Middle frontal gyrus (tissue), 1 donor: ENCODE results near the gene RETREG2.

Experiments used
- DNase-seq: peaks from one replicate; pipeline ENCODE4 v3.0.0-alpha.2; 2015; ENCODE audit warnings: low spot score; ENCODE audit errors: extremely low spot score

RETREG2 gene

DNA sequence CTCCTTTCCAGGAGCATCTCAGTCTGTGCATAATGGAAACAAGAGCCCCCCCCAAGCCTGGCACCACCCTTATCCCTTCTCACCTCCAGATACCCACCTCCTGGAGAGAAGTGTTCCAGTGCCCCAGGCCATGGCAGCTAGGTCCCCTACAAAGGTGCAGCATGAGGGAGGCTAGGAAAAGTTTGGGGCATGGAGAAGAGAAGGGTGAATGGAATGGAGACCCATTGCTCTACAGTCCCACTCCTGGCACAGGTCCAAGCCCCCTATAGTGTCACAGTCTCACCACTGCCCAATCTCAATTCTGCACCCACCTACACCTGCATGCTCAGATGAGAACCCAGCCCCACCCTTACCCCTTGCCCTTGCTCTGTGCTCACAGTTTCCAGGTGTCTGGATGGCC is 9.1 kb upstream of the RETREG2 start:
- no peak for DNase-seq

DNA sequence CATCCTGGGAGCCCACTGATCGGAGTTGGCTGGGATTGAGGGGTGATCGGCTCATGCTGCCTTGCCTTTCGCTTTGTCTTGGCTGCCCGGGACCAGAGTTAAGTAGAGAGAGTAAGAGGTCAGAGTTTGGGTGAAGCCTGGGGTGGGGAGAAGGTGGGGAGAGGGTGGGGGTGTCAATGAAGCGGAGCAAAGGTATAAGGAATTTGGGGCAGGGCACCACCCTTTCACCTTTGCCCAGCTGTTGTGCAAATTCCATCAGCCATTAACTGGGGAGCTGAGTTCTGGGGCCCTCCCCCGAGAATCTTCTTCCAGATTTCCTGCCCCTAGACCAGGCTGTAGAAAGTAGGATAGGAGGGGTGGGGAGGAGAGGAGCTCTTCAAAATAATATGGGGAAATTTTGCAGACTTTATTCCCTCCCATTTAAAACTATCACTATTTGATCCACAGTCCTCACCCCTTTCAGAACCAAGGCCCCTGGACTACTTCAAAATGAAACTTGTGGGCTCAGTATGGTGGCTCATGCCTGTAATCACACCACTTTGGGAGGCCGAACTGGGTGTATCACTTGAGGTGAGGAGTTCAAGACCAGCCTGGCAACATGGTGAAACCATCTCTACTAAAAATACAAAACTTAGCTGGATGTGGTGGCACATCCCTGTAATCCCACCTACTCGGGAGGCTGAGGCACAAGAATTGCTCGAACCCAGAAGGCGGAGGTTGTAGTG is 8.0 kb upstream of the RETREG2 start, which contains the start of gene SLC23A3:
SLC23A3 (minus strand) TSS at position 100 of the 725 bp plus-strand sequence; CDS start at position 55, 45 bp downstream.
- DNase-seq = no peak

DNA sequence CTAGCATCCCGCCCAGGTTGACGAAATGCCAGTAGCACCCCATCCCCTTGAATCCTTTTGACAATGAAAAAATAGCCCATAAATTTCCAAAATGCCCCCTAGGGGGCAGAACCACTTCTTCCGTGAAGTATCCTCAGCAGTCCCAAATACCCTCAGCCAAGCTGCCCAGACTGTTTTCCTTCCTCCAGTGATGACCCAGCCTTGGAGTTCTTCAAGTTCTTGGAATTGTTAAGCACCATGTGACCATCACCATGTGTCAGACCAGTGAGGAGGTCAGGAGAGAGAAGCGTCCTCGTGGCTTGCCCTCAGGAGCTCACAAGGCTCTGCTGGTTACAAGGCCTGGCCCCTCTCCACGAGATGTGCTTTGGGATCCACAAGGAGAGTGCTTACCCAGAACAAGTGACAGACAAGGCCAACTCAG is 6.8 kb upstream of the RETREG2 start:
- DNase-seq = peak; percentile 14

DNA sequence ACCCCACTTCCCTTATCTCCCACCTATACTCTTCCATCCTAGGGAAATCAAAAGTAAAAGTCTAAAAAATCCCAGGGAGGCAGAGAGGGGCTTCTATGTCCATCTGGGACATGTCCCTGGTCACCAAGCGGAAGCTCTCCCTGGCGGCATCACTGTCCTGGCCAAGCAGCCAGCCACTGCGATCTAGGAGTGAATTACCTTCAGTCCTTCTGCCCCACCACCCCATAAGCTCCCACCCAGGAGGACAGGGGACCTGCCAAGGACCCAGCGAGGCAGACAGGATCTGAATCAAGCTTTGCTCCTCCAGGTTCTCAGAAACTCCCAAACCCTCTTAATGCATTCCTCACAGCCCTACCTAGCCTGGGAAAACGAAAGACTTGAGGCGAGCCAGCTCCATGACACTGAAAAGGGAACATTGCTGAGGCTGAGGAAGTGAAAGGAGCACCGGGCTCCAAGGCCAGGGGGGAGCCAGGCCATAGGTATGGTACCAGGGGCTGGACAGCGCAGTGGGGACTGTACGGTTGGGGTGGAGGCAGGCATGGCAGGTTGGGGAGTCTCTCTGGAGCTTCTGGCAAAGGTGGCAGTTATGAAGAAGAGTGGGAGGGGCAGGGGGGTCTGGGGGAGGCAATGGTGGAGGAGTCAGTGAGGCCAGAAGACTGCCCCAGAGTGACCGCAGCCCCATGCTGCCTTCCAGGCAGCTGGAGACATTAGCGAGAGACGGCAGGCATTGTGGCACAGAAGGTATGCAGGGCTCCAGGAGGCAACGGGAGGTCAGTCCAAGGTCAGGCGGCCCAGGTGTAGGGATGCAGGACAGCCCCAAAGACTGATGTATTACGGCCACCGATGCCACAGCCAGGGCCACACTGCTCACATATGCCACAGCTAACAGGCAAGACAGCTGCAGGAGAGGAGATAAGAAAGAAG is 5.6 kb upstream of the RETREG2 start:
- no peak for DNase-seq

DNA sequence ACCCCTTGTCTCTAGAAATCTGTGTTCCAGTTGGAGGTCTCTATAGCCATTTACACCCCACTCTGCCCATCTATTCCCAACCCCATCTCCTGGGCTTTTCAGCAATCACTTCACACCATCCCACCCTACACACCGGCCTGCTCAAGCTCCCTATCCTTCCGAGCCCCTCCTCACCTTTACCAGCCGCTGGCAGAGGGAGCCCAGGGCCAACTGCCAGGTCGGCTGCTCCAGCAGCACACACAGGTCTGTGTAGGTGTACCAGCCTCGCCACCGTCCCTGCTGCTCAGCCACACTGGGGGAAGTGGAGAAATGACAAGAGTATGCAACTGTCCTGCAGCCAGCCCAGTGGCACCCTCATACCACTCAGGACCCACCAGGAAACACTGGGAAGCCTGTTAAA is 4.9 kb upstream of the RETREG2 start:
- DNase-seq = no peak

DNA sequence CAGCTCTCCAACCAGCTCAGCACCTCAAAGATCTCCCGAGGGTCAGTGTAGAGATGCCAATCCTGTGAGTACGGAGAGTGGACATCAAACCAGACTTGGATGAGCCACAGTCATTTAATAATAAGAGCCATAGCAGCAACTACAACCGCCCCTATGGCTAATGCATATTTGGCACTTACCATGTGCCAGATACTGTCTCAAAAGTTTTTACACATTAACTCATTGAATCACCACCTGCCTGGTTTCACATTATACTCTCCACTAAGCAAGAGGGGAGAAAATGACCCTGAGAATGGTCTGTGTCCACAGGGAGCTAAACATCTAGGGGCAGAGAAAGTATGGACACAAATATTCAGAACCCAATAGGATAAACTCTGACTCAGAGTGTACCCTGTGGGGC is 3.9 kb upstream of the RETREG2 start:
- no peak for DNase-seq

DNA sequence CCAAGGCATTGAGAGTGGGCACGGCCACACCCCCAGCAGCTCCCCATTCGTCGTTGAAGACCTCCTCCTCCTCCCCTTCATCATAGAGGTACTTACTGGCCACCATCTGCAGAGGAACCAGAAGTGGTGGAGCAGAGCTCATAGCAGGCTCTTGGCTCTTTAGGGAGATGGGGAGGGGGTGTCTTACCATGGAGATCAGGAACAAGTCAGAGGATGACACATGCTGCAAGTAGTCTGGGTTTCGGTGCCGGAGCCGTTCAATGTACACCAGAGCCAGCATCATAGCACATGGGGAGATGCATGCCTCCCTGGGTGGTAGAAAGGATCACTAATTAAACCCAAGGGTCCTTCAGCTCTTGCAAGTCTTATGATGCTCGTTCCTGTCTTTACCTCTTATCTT is 3.3 kb upstream of the RETREG2 start:
- DNase-seq = no peak

DNA sequence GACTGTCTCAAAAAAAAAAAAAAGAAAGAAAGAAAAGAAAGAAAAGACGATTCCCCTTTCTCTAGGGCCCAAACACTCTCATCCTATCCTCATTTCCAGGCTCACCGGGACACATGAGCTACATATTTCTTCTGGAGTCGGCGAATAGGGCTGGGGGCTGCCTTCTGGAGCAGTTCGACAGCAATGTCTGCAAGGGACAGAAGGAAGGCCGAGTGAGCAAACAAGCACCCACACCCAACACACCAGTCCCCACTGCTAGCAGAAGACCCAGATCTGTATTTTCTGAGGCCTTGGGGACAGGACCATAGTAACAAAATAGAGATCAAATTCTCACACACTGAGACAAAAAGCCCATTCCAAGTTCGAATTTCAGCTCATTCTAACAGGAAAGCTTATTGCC is 2.6 kb upstream of the RETREG2 start:
- no peak for DNase-seq

DNA sequence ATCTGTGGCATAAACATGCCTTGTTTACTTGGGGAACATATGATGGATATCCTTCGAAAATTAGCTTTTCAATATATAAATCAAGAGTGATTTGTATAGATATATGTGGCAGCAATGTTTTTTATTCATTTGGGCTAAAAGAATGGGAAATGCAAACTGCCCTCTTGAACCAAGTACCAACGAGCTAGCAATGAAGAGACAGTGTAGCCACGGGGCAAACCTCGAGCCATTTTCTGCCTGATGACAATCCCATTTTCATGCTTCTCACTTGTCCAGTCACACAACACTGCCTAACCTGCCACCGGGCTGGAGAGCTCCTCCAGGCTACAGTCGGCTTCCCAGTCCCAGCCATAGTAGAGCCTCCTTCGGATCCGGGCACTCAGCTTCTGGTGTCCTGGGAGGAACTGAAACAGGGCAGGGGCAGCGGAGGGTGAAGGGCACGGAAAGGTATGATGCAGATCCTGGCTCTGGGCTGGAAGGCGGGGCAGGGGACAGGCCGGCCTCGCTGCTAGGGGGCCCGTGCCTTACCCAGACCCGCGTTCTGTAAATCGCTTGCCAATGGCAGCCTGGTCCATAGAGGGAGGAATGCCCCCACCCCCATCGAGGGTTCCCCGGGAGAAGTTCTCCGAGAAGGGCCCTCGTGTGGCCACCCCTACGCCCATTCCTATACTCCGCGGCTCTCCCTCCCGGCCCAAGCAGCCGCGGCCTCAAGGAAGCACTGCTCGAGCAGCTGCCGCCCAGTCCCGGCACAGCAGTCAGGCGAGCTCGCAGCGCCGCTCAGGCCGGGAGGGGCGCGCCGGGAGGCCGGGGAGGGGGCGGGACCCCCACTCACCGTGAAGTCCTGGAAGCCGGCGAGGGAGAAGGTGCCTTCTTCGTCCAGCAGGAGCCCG is 1.9 kb upstream of the RETREG2 start:
- no peak for DNase-seq

DNA sequence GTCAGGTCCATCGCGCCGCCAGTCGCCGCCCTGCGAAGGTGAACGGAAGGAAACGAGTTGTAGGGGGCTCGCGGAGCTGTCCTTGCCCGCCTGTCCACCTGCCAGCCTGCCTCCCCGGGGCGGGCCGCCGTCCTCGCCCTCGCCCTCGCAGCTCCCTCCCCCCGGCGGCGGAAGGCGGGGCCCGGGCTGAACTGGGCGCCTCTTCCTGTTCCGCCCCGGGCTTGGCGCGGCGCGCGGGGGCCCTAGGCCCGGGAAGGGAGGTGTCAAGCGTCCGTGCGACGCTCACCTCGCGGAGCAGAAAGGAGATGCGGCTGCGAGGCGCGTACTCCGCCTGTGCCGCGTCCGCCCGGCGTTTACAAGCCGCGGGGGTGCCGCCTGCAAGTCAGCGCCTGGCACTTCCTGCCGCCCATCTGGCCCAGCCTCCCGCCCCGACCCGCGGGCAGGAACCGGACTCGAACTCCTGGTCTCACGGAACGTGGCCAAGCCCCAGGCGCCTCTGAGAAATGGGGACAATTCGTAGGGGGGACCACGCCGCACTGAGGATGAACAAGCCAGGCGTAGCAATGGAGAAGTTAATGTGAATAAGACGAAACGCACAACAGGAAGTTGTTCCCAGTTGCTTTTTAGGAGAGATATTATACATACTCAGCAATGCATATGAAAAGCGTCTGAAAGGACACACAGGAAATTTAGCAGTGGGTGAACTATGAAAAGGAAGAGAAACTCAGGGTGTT is 1.1 kb upstream of the RETREG2 start, which contains the start of gene CNPPD1:
CNPPD1 (minus strand) TSS at position 108 of the 734 bp plus-strand sequence; CDS start at position 11, 97 bp downstream.
- DNase-seq = peak; percentile 85

DNA sequence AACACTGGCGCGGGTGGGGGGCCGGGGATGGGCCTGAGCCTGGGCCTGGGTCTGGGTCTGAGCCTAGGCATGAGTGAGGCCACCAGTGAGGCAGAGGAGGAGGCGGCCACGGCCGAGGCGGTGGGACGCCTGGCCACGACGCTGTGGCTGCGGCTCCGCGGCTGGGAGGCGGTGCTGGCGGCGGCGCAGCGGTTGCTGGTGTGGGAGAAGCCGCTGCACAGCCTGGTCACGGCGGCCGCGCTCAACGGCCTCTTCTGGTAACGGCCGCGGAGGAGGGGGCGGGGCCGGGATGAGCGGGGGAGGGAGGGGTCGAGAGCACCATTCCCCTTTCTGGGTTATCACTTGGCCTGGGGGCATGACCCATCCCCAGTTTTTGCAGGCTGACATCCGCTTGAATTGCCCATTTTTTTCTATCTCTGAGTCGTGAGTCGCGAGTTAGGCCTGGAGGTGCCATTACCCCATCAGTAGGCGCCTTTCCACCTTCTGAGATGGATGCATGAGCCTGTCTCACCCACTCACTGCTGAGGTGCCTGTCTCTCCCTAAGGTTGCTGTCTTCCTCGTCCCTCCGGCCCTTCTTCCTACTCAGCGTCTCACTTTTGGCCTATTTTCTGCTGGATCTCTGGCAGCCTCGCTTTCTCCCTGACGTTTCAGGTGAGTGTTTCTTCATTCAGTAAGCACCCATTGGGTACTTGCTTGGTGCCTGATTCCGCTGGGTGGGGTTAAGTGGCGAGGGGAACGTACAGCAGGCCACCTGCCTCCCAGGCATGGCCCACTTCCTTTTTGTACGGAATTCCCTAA is 501 bp downstream of the RETREG2 start:
- DNase-seq = no peak

DNA sequence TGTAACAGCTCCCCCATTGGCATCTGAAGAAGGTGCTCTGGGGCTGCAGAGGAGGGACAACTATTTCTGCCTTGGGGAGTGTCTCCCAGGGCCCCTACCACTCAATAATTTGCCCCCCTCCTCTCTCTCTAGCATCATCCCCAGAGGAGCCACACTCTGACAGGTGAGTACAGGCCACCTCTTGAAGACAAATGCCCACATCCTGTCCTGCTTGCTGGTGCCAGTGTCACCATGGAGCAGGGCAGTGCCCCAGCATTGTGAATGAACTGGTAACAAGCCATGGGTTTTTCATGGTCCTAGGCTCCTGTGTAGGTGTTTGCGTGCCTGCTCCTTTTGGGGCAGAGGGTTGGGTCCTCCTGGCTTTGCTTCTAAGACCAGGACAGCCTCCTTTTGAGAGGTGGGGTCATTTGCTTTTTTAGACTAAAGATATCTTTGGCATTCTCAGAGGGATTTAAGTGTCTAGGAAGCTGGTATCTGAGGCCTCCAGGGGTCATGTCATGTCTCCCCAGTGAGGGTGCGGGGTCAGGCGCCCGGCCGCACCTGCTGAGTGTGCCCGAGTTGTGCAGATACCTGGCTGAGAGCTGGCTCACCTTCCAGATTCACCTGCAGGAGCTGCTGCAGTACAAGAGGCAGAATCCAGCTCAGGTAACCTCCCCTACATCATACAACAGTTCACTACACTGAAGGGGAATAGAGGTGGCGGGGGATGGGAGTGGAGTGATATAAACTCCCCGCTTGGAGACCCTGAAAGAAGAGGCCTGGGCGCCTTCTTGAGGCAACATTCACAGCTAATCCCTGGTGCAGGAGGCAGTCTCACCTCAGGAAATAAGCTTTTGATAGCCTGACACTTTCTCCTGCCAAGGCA is 1.8 kb downstream of the RETREG2 start:
- no peak for DNase-seq

DNA sequence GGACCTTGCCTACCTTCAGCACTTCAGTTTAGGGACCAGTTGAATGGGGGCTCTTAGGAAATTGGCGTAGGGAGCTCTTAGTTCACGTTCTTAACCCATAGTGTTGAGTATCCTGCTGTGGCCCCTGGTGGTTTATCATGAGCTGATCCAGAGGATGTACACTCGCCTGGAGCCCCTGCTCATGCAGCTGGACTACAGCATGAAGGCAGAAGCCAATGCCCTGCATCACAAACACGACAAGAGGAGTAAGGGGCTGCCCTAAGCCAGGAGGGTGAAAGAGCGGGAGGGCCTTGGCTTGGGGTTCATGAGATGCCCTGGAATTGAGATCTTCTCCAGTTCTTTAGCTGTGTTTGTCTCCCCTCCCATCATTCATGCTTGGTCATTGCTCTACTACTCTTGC is 2.9 kb downstream of the RETREG2 start:
- no peak for DNase-seq

DNA sequence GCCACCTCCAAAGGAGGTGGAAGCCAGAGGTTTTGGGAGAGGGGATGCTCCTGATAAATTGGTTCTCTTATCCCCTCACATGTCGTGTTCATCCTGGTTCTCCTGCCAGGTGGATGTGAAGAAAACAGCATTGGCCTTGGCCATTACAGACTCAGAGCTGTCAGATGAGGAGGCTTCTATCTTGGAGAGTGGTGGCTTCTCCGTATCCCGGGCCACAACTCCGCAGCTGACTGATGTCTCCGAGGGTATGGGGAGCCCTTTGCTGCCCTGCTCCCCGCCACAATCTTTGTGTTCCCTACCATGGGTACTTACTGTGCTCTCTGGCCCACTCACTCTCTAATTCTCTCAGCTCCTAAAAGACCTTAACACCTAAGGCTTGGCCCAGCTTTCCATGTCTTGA is 3.5 kb downstream of the RETREG2 start:
- no peak for DNase-seq

DNA sequence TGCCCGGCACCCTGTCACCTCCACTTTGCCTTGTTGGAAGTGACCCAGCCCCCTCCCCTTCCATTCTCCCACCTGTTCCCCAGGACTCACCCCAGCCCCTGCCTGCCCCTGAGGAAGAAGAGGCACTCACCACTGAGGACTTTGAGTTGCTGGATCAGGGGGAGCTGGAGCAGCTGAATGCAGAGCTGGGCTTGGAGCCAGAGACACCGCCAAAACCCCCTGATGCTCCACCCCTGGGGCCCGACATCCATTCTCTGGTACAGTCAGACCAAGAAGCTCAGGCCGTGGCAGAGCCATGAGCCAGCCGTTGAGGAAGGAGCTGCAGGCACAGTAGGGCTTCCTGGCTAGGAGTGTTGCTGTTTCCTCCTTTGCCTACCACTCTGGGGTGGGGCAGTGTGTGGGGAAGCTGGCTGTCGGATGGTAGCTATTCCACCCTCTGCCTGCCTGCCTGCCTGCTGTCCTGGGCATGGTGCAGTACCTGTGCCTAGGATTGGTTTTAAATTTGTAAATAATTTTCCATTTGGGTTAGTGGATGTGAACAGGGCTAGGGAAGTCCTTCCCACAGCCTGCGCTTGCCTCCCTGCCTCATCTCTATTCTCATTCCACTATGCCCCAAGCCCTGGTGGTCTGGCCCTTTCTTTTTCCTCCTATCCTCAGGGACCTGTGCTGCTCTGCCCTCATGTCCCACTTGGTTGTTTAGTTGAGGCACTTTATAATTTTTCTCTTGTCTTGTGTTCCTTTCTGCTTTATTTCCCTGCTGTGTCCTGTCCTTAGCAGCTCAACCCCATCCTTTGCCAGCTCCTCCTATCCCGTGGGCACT is 4.5 kb downstream of the RETREG2 start:
- no peak for DNase-seq

DNA sequence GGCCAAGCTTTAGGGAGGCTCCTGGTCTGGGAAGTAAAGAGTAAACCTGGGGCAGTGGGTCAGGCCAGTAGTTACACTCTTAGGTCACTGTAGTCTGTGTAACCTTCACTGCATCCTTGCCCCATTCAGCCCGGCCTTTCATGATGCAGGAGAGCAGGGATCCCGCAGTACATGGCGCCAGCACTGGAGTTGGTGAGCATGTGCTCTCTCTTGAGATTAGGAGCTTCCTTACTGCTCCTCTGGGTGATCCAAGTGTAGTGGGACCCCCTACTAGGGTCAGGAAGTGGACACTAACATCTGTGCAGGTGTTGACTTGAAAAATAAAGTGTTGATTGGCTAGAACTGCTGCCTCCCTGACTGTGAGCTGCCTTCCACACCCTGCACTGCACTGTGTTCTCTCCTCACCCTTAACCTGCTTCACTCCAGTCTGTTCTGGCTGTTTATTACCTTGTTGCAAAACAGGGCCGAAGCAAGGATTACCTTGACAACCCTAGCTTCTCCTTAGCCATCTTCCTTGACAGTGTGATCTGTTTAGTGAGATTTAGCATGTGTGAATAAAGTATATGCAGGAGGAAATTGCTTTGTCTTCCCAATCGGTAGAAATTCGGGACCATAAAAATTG is 5.2 kb downstream of the RETREG2 start:
- DNase-seq = no peak

DNA sequence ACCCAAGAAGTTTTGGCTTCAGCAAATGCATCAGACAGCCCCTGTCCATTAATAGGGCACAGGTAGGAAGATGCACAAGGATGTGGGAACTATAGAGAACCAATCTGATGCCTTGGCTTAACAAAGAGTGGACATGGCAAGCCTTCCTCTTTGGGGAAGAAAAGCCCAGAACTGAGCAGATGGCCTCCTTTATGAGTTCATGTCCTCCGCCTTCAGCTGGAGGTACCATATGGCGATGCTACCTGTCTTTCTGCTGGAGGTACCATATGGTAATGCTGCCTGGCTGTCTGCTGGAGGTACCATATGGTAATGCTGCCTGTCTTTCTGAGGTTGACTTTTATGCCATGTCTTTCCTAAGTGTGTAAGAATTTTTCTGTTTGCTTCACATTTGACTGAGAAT is 6.0 kb downstream of the RETREG2 start:
- no peak for DNase-seq
